ENCODE measurements around the gene TBC1D17.

DNA sequence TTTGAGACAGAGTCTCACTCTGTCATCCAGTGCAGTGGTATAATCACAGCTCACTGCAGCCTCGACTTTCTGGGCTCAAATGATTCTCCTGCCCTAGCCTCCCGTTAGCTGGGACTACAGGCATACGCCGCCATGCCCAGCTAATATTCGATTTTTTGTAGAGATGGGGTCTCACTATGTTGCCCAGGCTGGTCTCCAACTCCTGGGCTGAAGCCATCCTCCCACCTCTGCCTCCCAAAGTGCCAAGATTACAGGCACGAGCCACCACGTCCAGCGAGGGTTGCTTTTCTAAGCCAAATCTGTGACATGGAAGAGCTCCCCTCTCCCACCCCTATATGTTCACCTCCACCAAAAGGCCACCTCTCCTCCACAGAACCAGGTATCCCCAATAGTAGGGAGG lies 40.6 kb downstream of the TBC1D17 start:
- TF ChIP-seq POLR2A (IDR thresholded peaks at IDR 0.05; ENCODE audit: low read depth, low read length) (no peak), TAF1 (IDR thresholded peaks at IDR 0.05; ENCODE audit: low read depth, low read length) (no peak), PAX5 (IDR thresholded peaks at IDR 0.05; ENCODE audit: insufficient read depth, low read length, severe bottlenecking) (no peak), SPI1 (IDR thresholded peaks at IDR 0.05; ENCODE audit: low read depth, low read length) (no peak), POLR2AphosphoS5 (IDR thresholded peaks at IDR 0.05; ENCODE audit: low read depth, low read length) (no peak)

Measured in GM12891 (cell line).